Suprapubic skin (tissue), 3 donors: ENCODE measurements around the gene TOGARAM1.

Experiments used
- POLR2AphosphoS5 ChIP-seq, 3 donors: sonication (generic); formaldehyde crosslinking; IDR thresholded peaks; one replicate each; pipeline ENCODE4 v1.6.1; 2017; ENCODE audit warnings: antibody characterized with exemption in 3 of 3
- TF ChIP-seq, protein P1 (sequence below), 2 donors: fragments of 200-600 bp in 1 of 2; fragments of 450-650 bp in 1 of 2; sonication (generic) in 1 of 2; IDR thresholded peaks; one replicate each; pipeline ENCODE4 v1.5.1; 2016 to 2019; ENCODE audit warnings: antibody characterized with exemption in 2 of 2, mild to moderate bottlenecking in 1 of 2, moderate library complexity in 1 of 2

GRCh38 chr14:45065540-45065939 is 103.5 kb downstream of the TOGARAM1 start:
- TF ChIP-seq, protein P1, sequence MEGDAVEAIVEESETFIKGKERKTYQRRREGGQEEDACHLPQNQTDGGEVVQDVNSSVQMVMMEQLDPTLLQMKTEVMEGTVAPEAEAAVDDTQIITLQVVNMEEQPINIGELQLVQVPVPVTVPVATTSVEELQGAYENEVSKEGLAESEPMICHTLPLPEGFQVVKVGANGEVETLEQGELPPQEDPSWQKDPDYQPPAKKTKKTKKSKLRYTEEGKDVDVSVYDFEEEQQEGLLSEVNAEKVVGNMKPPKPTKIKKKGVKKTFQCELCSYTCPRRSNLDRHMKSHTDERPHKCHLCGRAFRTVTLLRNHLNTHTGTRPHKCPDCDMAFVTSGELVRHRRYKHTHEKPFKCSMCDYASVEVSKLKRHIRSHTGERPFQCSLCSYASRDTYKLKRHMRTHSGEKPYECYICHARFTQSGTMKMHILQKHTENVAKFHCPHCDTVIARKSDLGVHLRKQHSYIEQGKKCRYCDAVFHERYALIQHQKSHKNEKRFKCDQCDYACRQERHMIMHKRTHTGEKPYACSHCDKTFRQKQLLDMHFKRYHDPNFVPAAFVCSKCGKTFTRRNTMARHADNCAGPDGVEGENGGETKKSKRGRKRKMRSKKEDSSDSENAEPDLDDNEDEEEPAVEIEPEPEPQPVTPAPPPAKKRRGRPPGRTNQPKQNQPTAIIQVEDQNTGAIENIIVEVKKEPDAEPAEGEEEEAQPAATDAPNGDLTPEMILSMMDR (IDR thresholded peaks at IDR 0.05) = no peak
- TF ChIP-seq POLR2AphosphoS5 (IDR thresholded peaks at IDR 0.05) = no peak
